H1 (cell line): ENCODE results near the gene ASTN1. TPM values are rescaled to one million over a fixed set of nuclear protein-coding genes. Genes with fewer than 3 reads are reported as not detected.

Experiments used
- CTCF ChIA-PET: fragments of 300-600 bp; sonication (Branson Sonifier 250); formaldehyde crosslinking; loops from one replicate; lab custom pipeline; 2021; ENCODE audit not compliant: partially characterized antibody; lab: Charles Lee
- POLR2A ChIA-PET: fragments of 300-600 bp; sonication (Branson Sonifier 250); formaldehyde crosslinking; loops from one replicate; lab custom pipeline; 2021; ENCODE audit warnings: inconsistent platforms; ENCODE audit not compliant: partially characterized antibody; lab: Charles Lee
- DNase-seq, 2 experiments: peaks; one replicate each; pipeline versions ENCODE4 v3.0.0 to v3.0.0-alpha.2; 2010 to 2022; ENCODE audit warnings: low spot score in 2 of 2, low read depth in 1 of 2, mixed read lengths in 1 of 2
- FAIRE-seq: peaks from 2 replicates; lab custom pipeline; 2011; peaks lifted over from hg19 to GRCh38; lab: Jason Lieb, UNC
- H2AFZ ChIP-seq: 2 replicates; pipeline ENCODE4 v1.8.1; 2012; ENCODE audit warnings: low read length, inconsistent platforms
- H2AK5ac ChIP-seq: 2 replicates; pipeline ENCODE4 v1.6.1; 2013; ENCODE audit warnings: low read depth, low read length
- H2BK120ac ChIP-seq: replicated peaks from 2 replicates; pipeline ENCODE3; 2013; ENCODE audit warnings: low read depth, low read length, inconsistent platforms
- H2BK12ac ChIP-seq: 2 replicates; pipeline ENCODE4 v1.6.1; 2013; ENCODE audit warnings: low read depth, low read length
- H2BK15ac ChIP-seq: 2 replicates; pipeline ENCODE4 v1.6.1; 2013; ENCODE audit warnings: low read length
- H2BK20ac ChIP-seq: 2 replicates; pipeline ENCODE4 v1.6.1; 2013; ENCODE audit warnings: low read length
- H2BK5ac ChIP-seq: 2 replicates; pipeline ENCODE4 v1.6.1; 2013; ENCODE audit warnings: low read depth, low read length
- H3K14ac ChIP-seq: 2 replicates; pipeline ENCODE4 v1.6.1; 2013; ENCODE audit warnings: inconsistent platforms; ENCODE audit not compliant: insufficient read length
- H3K18ac ChIP-seq: 2 replicates; pipeline ENCODE4 v1.6.1; 2013; ENCODE audit warnings: low read length; ENCODE audit errors: extremely low read depth
- H3K23ac ChIP-seq: 2 replicates; pipeline ENCODE4 v1.6.1; 2013; ENCODE audit warnings: inconsistent platforms; ENCODE audit not compliant: insufficient read length
- H3K23me2 ChIP-seq: 2 replicates; pipeline ENCODE4 v1.6.1; 2013; ENCODE audit warnings: low read depth, low read length
- H3K27ac ChIP-seq: 2 replicates; pipeline ENCODE4 v1.6.1; 2011; ENCODE audit warnings: low read depth, low read length, inconsistent platforms
- H3K27me3 ChIP-seq, 4 experiments: replicated peaks in 1 of 4; 1 replicate in 1 of 4; 2 replicates in 3 of 4; pipeline versions ENCODE4 v1.6.1 to v1.8.1; 2011 to 2013; ENCODE audit warnings: low read length in 3 of 4, mild to moderate bottlenecking in 3 of 4, inconsistent platforms in 2 of 4, mixed read lengths in 2 of 4, moderate library complexity in 1 of 4; ENCODE audit not compliant: control insufficient read depth in 3 of 4, insufficient read depth in 3 of 4; ENCODE audit errors: extremely low read depth in 1 of 4
- H3K36me3 ChIP-seq, 4 experiments: 2 replicates each; pipeline versions ENCODE4 v1.6.1 to v1.8.1; 2011 to 2013; ENCODE audit warnings: mild to moderate bottlenecking in 4 of 4, low read length in 3 of 4, moderate library complexity in 2 of 4, control low read depth in 1 of 4, inconsistent platforms in 1 of 4; ENCODE audit not compliant: insufficient read depth in 4 of 4, control insufficient read depth in 2 of 4
- H3K4ac ChIP-seq: replicated peaks from 2 replicates; pipeline ENCODE3; 2013; ENCODE audit warnings: low read length, low read depth, mixed read lengths, inconsistent platforms; ENCODE audit not compliant: insufficient read length
- H3K4me1 ChIP-seq, 4 experiments: replicated peaks in 1 of 4; 1 replicate in 1 of 4; 2 replicates in 3 of 4; pipeline versions ENCODE4 v1.6.1 to v1.8.1; 2011 to 2013; ENCODE audit warnings: low read length in 3 of 4, inconsistent platforms in 2 of 4, mixed read lengths in 1 of 4; ENCODE audit not compliant: insufficient read depth in 4 of 4, control insufficient read depth in 3 of 4
- H3K4me2 ChIP-seq, 2 experiments: 2 replicates each; pipeline versions ENCODE4 v1.6.1 to v1.8.1; 2011 to 2013; ENCODE audit warnings: low read depth in 2 of 2, low read length in 2 of 2, control low read depth in 1 of 2, inconsistent platforms in 1 of 2, mild to moderate bottlenecking in 1 of 2; ENCODE audit not compliant: insufficient read depth in 1 of 2
- H3K4me3 ChIP-seq, 4 experiments: fragments of 200-600, 300-600 bp in 1 of 4; sonication (generic), shearing (Covaris generic), sonication (Bioruptor Twin) in 1 of 4; 2 replicates each; pipeline versions ENCODE4 v1.5.1 to v1.8.1; 2011 to 2016; ENCODE audit warnings: low read length in 4 of 4, low read depth in 3 of 4, control low read depth in 2 of 4, inconsistent platforms in 2 of 4, mild to moderate bottlenecking in 2 of 4, mixed read lengths in 1 of 4, moderate library complexity in 1 of 4; ENCODE audit not compliant: insufficient read depth in 2 of 4; ENCODE audit errors: extremely low read depth in 1 of 4
- H3K56ac ChIP-seq: replicated peaks from 2 replicates; pipeline ENCODE3; 2013; ENCODE audit warnings: low read depth, mild to moderate bottlenecking, mixed read lengths, low read length, inconsistent platforms; ENCODE audit not compliant: insufficient read length
- H3K79me1 ChIP-seq: 2 replicates; pipeline ENCODE4 v1.6.1; 2013; ENCODE audit warnings: low read depth, low read length, control low read depth
- H3K79me2 ChIP-seq, 2 experiments: 2 replicates each; pipeline versions ENCODE4 v1.6.1 to v1.8.1; 2012 to 2013; ENCODE audit warnings: low read length in 2 of 2, mild to moderate bottlenecking in 2 of 2, inconsistent platforms in 1 of 2; ENCODE audit not compliant: insufficient read depth in 2 of 2, control insufficient read depth in 1 of 2
- H3K9ac ChIP-seq, 4 experiments: replicated peaks in 1 of 4; 1 replicate in 1 of 4; 2 replicates in 3 of 4; pipeline versions ENCODE4 v1.6.1 to v1.8.1; 2011 to 2013; ENCODE audit warnings: low read depth in 3 of 4, low read length in 3 of 4, control low read depth in 2 of 4, mild to moderate bottlenecking in 2 of 4, moderate library complexity in 2 of 4, inconsistent platforms in 1 of 4; ENCODE audit errors: extremely low read depth in 1 of 4
- H3K9me3 ChIP-seq, 2 experiments: 2 replicates each; pipeline versions ENCODE4 v1.6.1 to v1.8.1; 2012 to 2013; ENCODE audit warnings: mild to moderate bottlenecking in 2 of 2, moderate library complexity in 2 of 2, control low read depth in 1 of 2, inconsistent platforms in 1 of 2, low read depth in 1 of 2, low read length in 1 of 2, mixed read lengths in 1 of 2; ENCODE audit not compliant: insufficient read depth in 2 of 2
- H4K20me1 ChIP-seq, 2 experiments: replicated peaks in 1 of 2; 2 replicates each; pipeline versions ENCODE3 to v1.8.1; 2011 to 2013; ENCODE audit warnings: inconsistent platforms in 2 of 2, low read length in 2 of 2, mild to moderate bottlenecking in 1 of 2; ENCODE audit not compliant: insufficient read depth in 2 of 2, control insufficient read depth in 1 of 2
- H4K5ac ChIP-seq: 2 replicates; pipeline ENCODE4 v1.6.1; 2013; ENCODE audit warnings: low read length, low read depth, mixed read lengths, inconsistent platforms; ENCODE audit not compliant: insufficient read length
- H4K8ac ChIP-seq: 2 replicates; pipeline ENCODE4 v1.8.0; 2013; ENCODE audit warnings: mild to moderate bottlenecking, moderate library complexity, low read length, inconsistent platforms; ENCODE audit not compliant: insufficient read depth; ENCODE audit errors: extremely low read depth
- H4K91ac ChIP-seq: replicated peaks from 2 replicates; pipeline ENCODE3; 2013; ENCODE audit warnings: low read length, mixed read lengths, inconsistent platforms; ENCODE audit not compliant: insufficient read length
- KDM1A ChIP-seq: fragments of 200-600, 300-600 bp; sonication (generic); IDR thresholded peaks from 2 replicates; pipeline ENCODE4 v1.7.1; 2016; ENCODE audit warnings: mild to moderate bottlenecking, low read length, borderline replicate concordance
- SP2 ChIP-seq: IDR thresholded peaks from 2 replicates; pipeline ENCODE4 v1.6.1; 2012; ENCODE audit warnings: mild to moderate bottlenecking, low read length, inconsistent platforms
- WGBS, 2 experiments: shearing (Covaris generic) in 1 of 2; methylation state at CpG; one replicate each; pipeline versions ENCODE4 v1.1.6 to v1.1.7; 2013 to 2015; ENCODE audit warnings: low lambda C conversion rate in 2 of 2, mixed read lengths in 2 of 2, inconsistent platforms in 1 of 2, low coverage in 1 of 2, missing lambda C conversion rate in 1 of 2; ENCODE audit not compliant: insufficient replicate concordance in 2 of 2, insufficient coverage in 1 of 2, insufficient read length in 1 of 2; ENCODE audit errors: extremely low coverage in 1 of 2, missing lambda C conversion rate in 1 of 2; 5-methylcytosine and 5-hydroxymethylcytosine counted together
- polyA plus RNA-seq, 7 experiments: library from polyadenylated mRNA; depleted of rRNA in 3 of 7; stranded (reverse) in 5 of 7; unstranded in 2 of 7; fragments of >200 nt in 5 of 7; fragments of 200-250 nt in 2 of 7; gene quantifications; 1 replicate in 5 of 7; 2 replicates in 1 of 7; 4 replicates in 1 of 7; pipeline versions ENCODE4 v1.2.1 to v1.2.3, GENCODE V29; 2011 to 2013; ENCODE audit warnings: missing spikeins in 2 of 7, mixed read lengths in 2 of 7
- total RNA-seq: library from RNA; stranded (reverse); fragmentation: NEBNext Ultra II Directional; extraction: Animal tissue kit (Norgen Biotek cat#: 25700); gene quantifications from 2 replicates; pipeline ENCODE4 v1.2.1, GENCODE V29; 2021

ASTN1 gene
- total and polyA plus RNA-seq, 2 of the 8 experiments (the other 6 are each of a cell fraction or from before 2014, with no cell fraction given) = 2.9 to 4.1 TPM

DNA sequence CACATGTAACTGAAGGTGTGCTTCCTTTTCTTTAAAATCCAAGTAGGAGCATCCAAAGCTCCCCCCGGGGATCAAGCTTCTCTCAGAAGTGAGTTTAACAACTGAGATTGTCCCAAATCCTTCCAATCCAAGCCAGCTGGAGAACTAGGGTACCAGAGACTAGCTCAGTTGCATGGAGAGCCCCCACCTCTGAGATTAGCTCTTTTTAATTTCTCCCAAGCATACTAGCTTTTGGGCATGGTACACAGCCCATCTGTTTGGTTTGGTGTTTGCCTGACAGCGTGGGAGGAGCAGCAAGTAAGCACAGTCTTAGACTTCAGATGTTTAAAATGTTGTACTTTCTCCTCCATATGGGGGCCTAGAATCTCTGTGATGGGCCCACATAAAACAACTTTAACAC, 142.8 kb downstream of the ASTN1 start:
- H4K91ac ChIP-seq = no peak overlapping the region
- no peak overlapping the region for H3K4me3 ChIP-seq
- TF ChIP-seq SP2 = no peak
- TF ChIP-seq KDM1A = no peak
- CTCF ChIA-PET = interaction anchor here (1.0 to 1.9 kb wide), 3 partner anchors 15 to 160 kb away, joined by 3 to 6 read pairs (median 3); no protein-coding TSS in a partner anchor
- no peaks in the 10 kb centered on the region for H4K20me1 ChIP-seq
- no peak overlapping the region for H2BK15ac ChIP-seq
- no peak overlapping the region for H2AFZ ChIP-seq
- H3K4ac ChIP-seq = no peak overlapping the region
- H3K4me1 ChIP-seq = peaks cover 0 to 3% (median 0%) of the 10 kb centered on the region in 4 experiments; a peak in 1 of 7 replicates
- WGBS, 2 experiments = 84% methylated on average over 2 of the region's 2 CpGs; no CpG with 5 or more reads in 1 of the 2 experiments
- H2BK5ac ChIP-seq = no peak overlapping the region
- FAIRE-seq (no peak), DNase-seq (no peak)
- H3K36me3 ChIP-seq = no peaks in the 10 kb centered on the region
- no peak overlapping the region for H3K18ac ChIP-seq
- POLR2A ChIA-PET = interaction anchor here (1.1 kb wide), 1 partner anchor 12 kb away, joined by 4 read pairs; no protein-coding TSS in a partner anchor
- no peaks in the 10 kb centered on the region for H3K9me3 ChIP-seq
- no peak overlapping the region for H2BK12ac ChIP-seq
- no peak overlapping the region for H3K9ac ChIP-seq
- no peaks in the 10 kb centered on the region for H3K27me3 ChIP-seq
- H3K79me2 ChIP-seq = no peaks in the 10 kb centered on the region
- no peak overlapping the region for H3K14ac ChIP-seq
- no peak overlapping the region for H3K56ac ChIP-seq
- H3K4me2 ChIP-seq = no peak overlapping the region
- no peak overlapping the region for H3K23ac ChIP-seq
- H3K27ac ChIP-seq = no peak overlapping the region
- no peaks in the 10 kb centered on the region for H3K79me1 ChIP-seq
- no peak overlapping the region for H4K8ac ChIP-seq
- H2AK5ac ChIP-seq = no peak overlapping the region
- H2BK120ac ChIP-seq = no peak overlapping the region
- no peaks in the 10 kb centered on the region for H3K23me2 ChIP-seq
- H4K5ac ChIP-seq = no peak overlapping the region
- no peak overlapping the region for H2BK20ac ChIP-seq
